HG03460 (cell line): ENCODE results near the gene ZBTB40.

Source experiments
- ATAC-seq: cut with Tn5 transposase; IDR thresholded peaks from one replicate; pipeline ENCODE4 v1.9.1; 2021; ENCODE audit not compliant: unreplicated experiment

ZBTB40 gene

DNA sequence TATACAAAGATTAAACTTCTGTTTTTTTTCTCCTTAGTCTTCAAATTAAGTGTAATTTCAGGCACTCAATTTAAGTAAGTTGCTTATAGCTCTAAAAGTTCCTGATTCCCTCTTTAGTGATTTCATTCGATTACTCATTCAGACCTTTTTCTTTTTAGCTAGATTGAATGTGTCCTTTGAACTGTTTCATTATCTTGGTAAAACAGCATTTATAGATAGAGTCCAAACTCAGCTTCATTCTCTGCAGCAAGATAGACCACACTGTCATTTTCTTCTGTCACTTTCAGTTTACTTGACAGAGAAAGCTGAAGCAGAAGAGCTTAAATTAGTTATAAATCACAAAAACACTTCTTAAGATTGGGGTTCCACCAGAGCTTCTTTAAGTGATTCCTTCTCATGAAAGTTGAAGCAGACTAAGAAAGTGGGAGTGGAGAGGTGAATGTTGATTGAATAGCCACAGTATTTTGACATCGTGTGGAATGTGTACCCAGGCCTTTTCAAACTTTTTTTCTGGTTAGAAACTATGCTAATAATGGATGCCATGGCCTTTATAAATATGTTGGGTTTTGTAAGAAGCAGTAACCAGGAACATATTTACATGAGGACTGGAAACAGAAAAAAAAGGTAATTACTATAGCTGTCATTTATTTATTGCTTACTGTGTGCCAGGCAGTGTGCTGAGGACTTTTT, 52.2 kb downstream of the ZBTB40 start:
- no peak for ATAC-seq

DNA sequence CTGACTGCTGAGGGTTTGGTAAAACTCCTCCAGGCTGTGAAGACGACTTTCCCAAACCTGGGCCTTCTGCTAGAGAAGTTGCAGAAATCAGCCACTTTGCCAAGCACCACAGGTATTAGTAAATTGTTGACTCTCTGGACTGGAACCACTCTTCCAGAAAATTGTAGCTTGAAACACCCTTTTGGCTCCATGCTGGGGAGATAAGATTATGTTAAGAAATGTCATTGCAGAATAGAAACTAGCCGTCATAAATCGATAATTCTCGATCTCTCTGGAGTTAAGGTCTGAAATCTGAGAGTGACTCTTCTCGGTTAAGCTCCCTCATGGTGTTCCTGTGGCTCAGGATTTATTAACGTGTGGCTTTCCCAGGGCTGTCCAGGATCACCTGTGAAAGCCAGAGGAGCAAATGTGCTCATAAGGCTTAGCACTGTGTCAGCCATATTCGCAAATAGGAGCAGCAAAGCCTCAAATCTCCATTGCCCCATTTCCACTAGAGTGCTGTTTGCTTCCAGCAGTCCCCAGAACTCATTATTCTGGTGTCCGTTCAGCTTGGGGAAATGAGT, 54.6 kb downstream of the ZBTB40 start:
- ATAC-seq: no peak

DNA sequence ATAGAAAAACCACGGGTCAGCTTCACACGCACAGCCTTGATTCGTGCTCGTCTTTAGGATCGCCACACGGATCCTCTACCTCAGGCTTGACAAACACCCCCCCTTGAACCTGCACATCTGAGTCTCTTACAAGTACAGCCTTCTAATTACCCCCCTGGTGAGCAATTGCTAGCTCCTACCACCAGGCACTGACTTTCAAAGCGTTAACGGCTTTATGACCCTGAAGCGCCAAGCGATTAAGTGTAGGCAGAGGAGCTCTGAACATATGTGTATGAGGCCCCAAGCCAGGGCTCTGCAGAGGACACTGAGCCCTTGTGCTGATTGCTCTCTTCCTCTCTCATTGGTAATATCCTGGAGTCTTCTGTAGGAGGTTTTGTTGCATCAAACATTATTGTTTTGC, 55.9 kb downstream of the ZBTB40 start:
- ATAC-seq: no peak

DNA sequence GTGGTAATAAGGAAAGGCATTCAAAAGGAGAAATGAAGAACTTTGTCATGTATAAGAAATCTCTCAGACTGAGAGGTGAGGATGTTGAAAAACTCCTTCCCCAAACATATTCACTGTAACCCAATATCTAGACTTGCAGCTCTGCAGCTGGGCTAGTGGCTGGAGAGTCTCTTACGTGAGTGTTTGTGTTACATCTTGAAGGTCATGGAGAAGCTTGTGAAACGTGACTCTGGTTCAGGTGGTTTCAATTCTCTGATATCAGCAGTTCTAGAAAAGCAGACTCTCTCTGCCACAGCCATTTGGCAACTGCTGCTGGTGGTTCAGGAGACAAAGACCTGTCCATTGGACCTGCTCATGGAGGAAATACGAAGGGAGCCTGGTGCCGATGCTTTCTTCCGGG, 56.7 kb downstream of the ZBTB40 start:
- ATAC-seq: no peak

DNA sequence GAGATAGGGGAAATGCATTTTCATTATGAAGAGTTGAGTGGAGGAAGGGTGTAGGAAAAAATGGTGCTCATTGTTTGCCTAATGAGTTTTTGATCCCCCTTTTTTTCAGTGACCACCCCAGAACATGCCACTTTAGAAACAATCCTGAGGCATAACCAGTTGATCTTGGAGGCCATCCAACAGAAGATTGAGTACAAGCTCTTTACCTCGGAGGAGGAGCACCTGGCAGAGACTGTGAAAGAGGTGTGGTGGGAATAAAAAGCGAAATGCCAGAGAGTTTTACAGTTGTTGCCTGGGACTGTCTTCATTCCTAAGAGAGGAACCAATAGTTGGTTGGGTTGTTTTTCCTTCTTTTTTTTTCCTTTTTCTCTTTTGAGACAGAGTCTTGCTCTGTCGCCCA, 57.3 kb downstream of the ZBTB40 start:
- ATAC-seq: no peak

DNA sequence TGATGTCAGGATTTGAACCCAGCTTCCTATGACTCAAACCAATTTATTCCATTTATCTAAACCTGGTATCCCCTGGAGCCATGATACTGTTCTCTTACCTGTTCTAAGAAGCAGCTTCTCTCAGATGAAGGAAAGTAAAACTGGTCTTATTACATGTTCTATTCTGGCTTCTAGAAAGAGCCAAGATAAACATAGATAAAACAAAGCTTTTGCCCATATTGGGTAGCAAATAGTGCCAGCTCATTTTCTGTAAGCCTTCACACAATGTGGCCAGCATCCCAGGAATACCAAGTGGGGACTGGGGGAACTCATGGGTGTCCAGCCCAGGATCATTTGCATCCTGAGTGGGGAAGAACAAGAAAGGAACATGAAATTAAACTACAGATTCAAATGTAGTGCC, 58.2 kb downstream of the ZBTB40 start:
- ATAC-seq: no peak

DNA sequence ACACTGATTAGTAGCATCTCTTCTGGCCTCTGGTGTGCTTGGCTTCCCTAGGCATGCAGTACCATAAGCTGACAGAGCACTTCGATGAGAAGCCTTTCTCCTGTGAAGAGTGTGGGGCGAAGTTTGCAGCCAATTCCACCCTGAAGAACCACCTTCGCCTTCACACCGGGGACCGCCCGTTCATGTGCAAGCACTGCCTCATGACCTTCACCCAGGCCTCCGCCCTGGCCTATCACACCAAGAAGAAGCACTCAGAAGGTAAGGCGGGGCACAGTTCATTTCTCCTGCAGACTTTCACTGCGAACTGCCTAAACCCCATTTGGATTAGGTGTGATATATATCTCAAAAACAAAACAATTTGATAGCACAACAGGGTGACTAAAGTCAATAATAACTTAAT, 61.2 kb downstream of the ZBTB40 start:
- ATAC-seq: no peak

DNA sequence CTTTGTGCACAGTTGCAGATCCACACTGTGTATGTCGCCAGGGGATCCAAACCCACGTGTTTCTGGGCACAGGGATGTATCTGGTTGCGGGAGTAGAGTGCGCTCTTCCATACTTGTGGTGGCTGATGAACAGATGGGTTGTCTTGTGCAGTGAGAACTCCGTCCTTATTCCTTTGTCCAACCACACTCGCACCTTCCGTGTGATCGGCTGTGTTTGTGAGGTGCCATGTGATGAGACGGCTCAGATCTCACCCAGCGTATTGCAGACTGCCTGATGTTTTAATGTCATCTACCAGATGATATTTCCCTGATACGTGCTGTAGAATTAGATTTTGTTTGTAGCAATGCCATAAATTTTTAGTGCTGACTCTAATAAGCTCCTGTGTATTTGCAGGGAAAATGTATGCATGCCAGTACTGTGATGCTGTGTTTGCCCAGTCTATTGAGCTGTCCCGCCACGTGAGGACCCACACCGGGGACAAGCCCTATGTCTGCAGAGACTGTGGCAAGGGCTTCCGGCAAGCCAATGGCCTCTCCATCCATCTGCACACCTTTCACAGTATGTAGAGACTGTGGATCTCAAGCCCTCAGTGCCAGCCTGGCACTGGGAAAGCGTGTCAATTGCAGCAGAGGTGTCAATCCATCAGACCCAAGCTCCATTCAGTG, 65.4 kb downstream of the ZBTB40 start:
- ATAC-seq: no peak

DNA sequence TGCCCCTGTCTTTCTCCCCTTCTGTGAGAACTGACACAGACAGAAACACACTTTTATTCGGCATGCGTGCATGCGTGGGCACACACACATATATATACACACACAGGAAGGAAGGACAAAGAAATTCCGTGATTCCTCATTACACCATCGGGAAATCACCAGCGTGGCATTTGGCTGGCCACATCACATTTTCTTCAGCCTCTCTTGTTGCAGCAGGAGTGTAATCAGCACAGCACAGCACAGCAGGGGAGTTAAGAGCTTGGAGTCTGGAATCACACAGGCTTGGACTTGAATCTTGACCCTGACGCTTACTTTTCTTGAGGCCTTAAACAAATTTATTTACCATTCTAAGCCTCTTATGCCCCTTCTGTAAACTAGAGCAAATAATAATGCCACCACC, 66.3 kb downstream of the ZBTB40 start:
- no peak for ATAC-seq

DNA sequence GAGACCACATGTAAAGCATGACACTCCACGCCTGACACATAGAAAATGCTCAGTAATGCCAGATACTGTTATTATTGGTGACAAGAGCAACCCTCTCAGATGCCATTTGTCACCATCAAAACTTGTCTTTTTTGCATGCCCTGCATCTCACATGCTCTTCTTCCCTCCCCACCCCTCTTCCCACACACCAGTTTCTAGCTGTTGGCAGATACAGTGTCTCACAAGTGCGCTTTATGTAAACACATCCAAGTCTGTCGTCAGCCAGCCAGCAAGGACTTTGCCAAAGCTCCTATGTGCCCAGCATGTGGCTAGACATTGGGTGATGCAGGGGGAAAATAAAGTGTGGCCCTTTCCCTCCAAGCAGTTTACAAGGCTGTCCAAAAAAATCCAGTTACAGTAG, 66.7 kb downstream of the ZBTB40 start:
- no peak for ATAC-seq

DNA sequence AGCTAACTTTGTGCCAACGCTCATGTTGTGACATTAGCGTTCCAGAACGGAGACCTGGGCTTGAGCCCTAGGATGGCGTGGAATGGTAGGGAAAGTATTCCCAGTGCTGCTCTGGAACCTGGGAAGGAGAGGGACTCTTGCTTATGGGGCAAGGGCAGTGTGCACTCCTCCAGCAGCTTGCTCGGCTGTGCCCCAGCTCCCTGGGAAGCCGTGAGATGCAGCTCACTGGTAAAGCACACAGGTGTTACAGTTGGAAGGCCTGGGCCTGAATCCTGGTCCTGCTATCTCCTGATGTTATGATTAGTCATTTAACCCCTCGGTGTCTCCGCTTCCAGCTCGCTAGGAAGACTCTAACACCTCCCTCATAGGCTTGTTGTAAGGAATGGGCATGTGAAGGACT, 69.2 kb downstream of the ZBTB40 start:
- no peak for ATAC-seq

DNA sequence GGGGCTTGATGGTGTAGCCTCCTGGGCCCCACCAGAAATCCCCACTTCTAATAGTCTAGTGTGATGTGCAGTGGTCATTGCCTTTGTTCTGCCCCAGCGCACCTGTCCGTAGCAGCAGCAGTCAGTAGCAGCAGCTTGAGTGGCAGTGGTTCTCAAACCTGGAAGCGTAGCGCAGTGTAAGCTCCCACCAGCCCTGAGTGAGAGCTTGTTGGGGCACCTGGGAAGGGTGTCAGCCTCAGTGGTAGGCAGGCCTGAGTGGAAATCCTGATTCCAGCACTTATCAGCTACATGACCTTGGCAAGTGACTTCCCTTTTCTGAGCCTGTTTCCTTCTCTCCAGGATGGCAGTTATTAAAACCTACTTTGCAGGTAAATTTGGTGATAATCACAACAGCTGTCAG, 70.0 kb downstream of the ZBTB40 start:
- no peak for ATAC-seq

DNA sequence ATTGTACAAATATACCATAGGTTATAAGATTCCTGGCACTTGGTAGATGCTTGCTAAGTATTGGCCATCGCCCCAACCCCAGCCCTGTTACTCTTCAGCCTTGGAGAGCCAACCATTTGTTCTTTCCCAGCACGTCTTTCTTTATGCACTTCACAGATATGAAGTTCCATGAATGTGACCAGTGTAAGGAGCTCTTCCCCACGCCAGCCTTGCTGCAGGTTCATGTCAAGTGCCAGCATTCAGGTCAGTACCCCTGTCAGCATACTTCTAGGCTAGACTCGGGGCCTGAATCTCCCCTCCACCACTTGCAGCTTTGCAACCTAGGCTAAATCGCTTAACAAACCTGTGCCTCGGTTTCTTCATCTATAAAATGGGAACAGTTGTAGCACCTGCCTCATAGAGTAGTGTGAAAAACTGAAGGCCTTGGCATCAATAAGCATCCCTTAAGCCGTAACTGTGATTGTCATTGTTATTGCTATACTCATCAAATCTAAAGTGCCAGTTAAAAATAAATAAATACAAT, 70.6 kb downstream of the ZBTB40 start:
- no peak for ATAC-seq

DNA sequence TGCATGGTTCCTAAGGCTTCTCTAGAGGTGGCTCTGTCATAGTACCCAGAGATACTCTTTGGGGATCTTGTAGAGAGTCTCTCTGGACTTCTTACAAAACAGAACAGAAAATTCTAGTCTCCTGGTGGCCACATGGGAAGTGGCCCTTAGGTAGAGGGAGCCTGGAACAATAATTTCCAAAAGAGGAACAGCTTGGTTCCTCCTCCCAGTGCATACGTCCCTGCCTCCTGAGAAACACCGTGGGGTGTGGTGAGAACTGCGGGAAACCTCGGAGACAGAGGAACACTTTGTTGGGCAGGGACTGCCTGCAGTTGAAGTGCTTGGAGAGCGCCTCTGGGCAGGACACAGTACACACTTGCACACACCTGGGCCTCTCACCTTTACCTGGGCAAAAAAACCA, 72.8 kb downstream of the ZBTB40 start:
- no peak for ATAC-seq

DNA sequence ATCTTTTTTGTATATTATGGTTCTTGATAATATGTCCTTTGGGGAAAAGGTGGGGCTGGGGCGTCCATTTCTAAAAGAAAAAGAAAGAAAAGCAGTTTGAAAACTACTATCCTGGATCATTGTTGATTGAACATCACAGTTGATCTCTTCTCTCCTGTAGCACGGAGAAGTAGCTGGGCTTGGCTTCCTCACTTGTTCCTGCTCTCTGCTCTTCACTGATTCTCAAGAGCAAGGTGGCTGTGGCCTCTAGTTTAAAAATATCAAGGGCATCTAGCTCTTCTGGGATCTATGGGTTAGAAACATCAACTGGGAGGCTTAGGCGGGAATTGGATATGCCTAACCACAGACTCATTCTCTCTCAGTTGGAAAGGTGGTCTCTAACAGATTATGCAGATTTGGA, 73.6 kb downstream of the ZBTB40 start:
- no peak for ATAC-seq

DNA sequence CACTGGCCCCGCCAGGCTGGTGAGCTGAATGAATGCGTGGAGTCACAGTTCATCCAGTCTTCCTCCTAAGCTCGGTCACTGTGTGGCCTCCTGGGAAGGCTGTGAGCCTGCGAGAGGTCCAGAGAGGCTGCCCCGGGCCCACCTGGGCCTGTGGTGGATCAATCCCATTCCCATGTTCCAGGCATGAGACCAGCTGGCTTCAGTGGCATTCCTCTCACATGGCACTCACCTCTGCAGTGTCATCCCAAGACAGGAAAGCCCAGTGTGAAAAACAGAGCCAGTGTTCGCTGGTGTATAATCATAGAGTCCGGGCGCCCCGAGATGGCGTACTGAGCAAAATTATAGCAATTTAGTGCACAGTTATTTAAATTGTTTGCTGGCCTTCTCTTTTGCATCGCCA, 74.0 kb downstream of the ZBTB40 start:
- no peak for ATAC-seq

DNA sequence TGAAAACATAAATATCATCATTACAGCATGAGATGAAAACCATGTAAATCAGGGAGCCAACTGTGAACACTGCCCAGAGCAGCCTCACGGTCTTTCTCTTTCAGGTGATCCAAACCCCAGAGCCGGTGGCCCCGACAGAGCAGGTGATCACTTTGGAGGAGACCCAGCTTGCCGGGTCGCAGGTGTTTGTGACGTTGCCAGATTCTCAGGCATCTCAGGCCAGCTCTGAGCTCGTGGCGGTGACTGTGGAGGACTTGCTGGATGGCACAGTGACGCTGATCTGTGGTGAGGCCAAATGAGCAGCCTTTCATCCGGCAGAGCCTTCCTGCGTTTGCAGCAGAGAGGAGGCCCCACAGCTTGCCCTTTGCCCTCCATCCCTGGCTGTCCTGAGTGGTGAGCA, 74.4 kb downstream of the ZBTB40 start:
- ATAC-seq: no peak

DNA sequence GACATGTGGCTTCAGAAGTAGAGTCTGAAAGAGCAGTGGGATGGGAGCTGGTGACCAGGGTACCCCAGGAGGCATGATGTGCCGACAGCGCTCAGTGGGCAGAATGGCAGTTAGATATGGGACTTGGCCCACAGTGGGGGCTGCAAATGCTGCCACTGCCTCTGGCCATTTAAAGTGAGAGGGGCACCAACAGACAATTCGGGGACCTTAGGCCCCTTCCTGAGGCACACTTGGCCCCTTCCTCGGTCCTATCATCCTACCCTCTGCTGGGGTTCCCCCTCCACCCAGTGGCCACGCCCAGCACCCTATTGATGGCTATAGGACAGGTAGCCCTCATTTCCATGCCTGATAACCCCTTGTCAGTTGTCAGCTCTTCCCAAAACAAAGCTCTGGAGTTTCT, 75.0 kb downstream of the ZBTB40 start:
- ATAC-seq: no peak

DNA sequence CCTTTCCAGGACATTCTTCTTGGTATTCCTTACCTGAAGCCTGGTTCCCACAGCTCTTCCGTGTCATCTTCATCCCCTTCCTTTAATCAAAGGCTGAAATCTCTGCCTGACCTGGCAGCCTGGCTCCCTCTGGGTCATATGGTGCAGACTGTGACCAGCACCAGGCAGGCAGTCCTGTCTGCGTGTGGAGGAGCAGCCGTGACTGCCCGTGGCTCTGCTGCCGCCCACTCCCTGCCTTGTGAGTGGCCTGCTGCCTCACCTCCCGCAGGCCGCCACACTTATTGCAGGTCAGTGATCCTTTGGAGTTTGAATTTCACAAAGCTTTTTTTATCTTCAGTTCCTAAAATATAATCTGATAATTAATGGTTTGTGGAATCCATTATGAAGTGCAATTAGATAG, 75.5 kb downstream of the ZBTB40 start:
- no peak for ATAC-seq

DNA sequence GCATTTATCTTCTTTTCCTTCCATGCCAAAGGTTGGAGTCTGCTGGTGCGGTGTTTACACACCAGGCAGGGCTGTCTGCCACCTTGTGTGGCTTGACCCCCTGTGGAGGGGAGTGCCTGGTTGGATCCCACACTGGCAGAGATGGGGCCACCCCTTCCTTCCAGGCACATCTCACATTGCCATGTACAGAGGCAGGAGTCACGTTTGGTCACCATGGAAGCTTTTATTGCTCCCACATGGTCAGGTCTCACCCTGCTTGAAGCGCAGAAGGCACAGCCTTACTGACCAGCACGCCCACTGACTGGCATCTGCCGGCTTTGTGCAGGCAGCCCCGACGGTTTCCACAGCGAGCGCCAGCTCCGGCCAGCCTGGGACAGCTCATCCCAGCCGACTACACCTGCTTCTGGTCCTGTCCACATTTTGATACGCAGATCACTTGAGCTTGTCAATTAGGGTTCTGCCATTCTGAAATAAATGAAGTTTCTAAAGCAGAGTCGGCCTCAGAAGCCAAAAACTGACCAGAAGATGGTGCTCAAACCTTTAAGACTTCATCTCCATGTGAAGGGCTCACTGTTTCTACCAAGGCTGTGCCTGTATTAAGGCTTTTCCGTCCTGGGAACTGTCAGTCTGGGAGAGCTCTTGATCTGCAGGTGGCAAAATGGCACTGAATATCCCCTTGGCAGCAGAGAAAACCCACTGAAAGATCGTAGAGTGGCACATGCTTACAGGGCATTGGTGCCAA, 76.1 kb downstream of the ZBTB40 start:
- ATAC-seq: no peak

DNA sequence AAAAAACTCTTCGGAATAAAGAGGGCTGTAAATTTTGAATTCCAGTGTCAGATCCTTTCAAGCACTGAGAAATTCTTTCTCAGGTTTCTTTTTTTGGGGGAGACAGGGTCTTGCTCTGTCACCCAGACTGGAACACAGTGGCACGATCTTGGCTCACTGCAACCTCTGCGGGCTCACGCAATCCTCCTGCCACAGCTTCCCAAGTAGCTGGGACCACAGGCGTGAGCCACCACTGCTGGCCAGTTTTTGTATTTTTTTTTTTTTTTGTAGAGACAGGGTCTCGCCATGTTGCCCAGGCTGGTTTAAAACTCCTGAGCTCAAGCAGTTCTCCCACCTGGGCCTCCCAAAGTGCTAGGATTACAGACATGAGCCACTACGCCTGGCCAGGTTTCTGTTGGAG, 76.8 kb downstream of the ZBTB40 start:
- no peak for ATAC-seq
